ENCODE measurements around the gene NFATC4. TPM values are rescaled to one million over a fixed set of nuclear protein-coding genes. Genes with fewer than 3 reads are reported as not detected.

NFATC4 gene
- polyA plus RNA-seq, 1 experiment: 151 TPM

DNA sequence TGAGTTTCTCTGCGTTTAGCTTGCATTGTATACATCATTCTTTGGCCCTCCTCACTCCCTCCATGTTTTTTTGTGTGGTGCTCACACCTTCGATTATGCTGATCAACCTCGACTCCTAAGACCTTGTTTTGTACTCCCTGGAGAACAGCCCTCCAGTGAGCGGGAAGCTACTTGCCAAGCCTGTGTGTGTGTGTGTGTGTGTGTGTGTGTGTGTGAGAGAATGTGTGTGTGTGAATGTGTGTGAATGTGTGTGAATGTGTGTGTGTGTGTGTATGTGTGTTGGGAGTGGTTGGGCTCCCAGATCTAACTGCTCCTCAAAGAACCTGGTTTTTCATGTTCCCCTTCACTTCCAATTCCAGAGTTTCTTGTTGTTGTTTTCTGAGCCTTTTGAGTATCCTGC, 36.8 kb downstream of the NFATC4 start:
- CTCF ChIA-PET: interaction anchor here (0.8 to 4.0 kb wide), 5 partner anchors 8 to 71 kb away, joined by 3 to 28 read pairs (median 4); partner anchors contain the start of gene KHNYN

GRCh38 chr14:24406416-24406815, 38.4 kb downstream of the NFATC4 start:
- TF ChIP-seq CTCF (IDR thresholded peaks at IDR 0.05; ENCODE audit: insufficient read depth, low read depth, low read length): no peak
- no peaks in the 10 kb centered on the region; the same call in 1 of the 2 replicates for H3K27me3 ChIP-seq (ENCODE audit: control insufficient read depth, insufficient read depth, low read length)
- DNase-seq (ENCODE audit: low read depth): no peak
- H3K36me3 ChIP-seq (ENCODE audit: control insufficient read depth, insufficient read depth, low read length): peaks cover 2% of the 10 kb centered on the region; the same call in 1 of the 2 replicates
- no peak overlapping the region for H3K4me3 ChIP-seq (ENCODE audit: low read depth, low read length)
- ChIA-PET CTCF (interaction anchor here (1.3 to 9.7 kb wide), 7 partner anchors 10 to 75 kb away, joined by 3 to 107 read pairs (median 6); partner anchors contain the start of genes ADCY4 and KHNYN), POLR2A (no interaction called here)

More for the DNA sequence above, 36.8 kb downstream of the NFATC4 start:
- POLR2A ChIA-PET: no interaction called here
- H3K4me3 ChIP-seq (ENCODE audit: low read depth, low read length): no peak overlapping the region
- no peak for DNase-seq (ENCODE audit: low read depth)
- no peak for TF ChIP-seq CTCF (IDR thresholded peaks at IDR 0.05; ENCODE audit: insufficient read depth, low read depth, low read length)
- no peaks in the 10 kb centered on the region; the same call in 1 of the 2 replicates for H3K27me3 ChIP-seq (ENCODE audit: control insufficient read depth, insufficient read depth, low read length)
- peaks cover 2% of the 10 kb centered on the region; the same call in 1 of the 2 replicates for H3K36me3 ChIP-seq (ENCODE audit: control insufficient read depth, insufficient read depth, low read length)

DNA sequence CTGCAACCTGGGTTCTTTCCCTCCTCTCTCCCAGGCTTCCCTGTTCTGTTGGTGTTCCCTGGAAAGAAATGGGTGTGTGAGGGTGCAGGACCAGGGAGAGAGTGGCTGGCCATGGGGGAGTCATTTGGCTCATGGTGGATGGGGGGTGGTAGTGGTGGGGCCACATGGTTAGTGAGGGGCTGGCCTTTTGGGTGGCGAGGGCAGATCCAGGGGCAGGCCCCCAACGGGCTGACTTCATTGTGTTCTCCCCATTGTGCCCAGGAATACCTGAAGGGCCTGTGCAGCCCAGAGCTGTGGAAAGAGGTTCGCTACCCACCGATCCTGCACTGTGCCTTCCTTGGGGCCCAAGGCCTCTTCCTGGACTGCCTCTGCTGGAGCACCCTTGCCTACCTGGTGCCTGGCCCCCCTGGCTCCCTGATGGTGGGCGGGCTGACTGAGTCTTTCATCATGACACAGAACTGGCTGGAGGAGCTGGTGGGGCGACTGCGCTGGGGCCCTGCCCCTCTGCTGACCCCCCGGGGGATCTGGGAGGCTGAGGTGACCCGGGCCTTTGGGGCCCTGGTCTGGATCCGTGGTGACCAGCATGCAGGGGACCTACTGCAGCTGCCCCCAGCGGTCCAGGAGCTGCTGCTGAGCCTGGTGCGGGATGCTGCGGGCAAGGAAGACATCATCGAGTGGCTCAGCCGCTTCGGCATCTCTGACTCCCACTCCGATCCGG, 39.8 kb downstream of the NFATC4 start:
- CTCF ChIA-PET: interaction anchor here (1.3 to 9.7 kb wide), 5 partner anchors 16 to 77 kb away, joined by 3 to 107 read pairs (median 9); partner anchors contain the start of genes ADCY4 and KHNYN
- no peak for TF ChIP-seq CTCF (IDR thresholded peaks at IDR 0.05; ENCODE audit: insufficient read depth, low read depth, low read length)
- POLR2A ChIA-PET: no interaction called here

GRCh38 chr14:24408764-24409163, 40.8 kb downstream of the NFATC4 start:
- Histone ChIP-seq H3K27me3 (ENCODE audit: control insufficient read depth, insufficient read depth, low read length) (no peaks in the 10 kb centered on the region; the same call in 1 of the 2 replicates), H3K4me3 (ENCODE audit: low read depth, low read length) (no peak overlapping the region), H3K36me3 (ENCODE audit: control insufficient read depth, insufficient read depth, low read length) (no peaks in the 10 kb centered on the region; the same call in 1 of the 2 replicates)
- no peak for TF ChIP-seq CTCF (IDR thresholded peaks at IDR 0.05; ENCODE audit: insufficient read depth, low read depth, low read length)
- ChIA-PET POLR2A (no interaction called here), CTCF (interaction anchor here (0.9 to 9.7 kb wide), 5 partner anchors 10 to 78 kb away, joined by 3 to 107 read pairs (median 6); partner anchors contain the start of gene ADCY4)
- no peak for DNase-seq (ENCODE audit: low read depth)

More for the DNA sequence above, 39.8 kb downstream of the NFATC4 start:
- no peaks in the 10 kb centered on the region; the same call in 1 of the 2 replicates for H3K27me3 ChIP-seq (ENCODE audit: control insufficient read depth, insufficient read depth, low read length)
- no peaks in the 10 kb centered on the region; the same call in 1 of the 2 replicates for H3K36me3 ChIP-seq (ENCODE audit: control insufficient read depth, insufficient read depth, low read length)
- DNase-seq (ENCODE audit: low read depth): no peak
- no peak overlapping the region for H3K4me3 ChIP-seq (ENCODE audit: low read depth, low read length)

GRCh38 chr14:24409192-24409591, 41.2 kb downstream of the NFATC4 start:
- POLR2A ChIA-PET: no interaction called here
- CTCF ChIA-PET: interaction anchor here (0.9 to 9.7 kb wide), 6 partner anchors 10 to 78 kb away, joined by 3 to 107 read pairs (median 5); partner anchors contain the start of gene ADCY4
- no peak for DNase-seq (ENCODE audit: low read depth)
- Histone ChIP-seq H3K4me3 (ENCODE audit: low read depth, low read length) (no peak overlapping the region), H3K36me3 (ENCODE audit: control insufficient read depth, insufficient read depth, low read length) (no peaks in the 10 kb centered on the region; the same call in 1 of the 2 replicates), H3K27me3 (ENCODE audit: control insufficient read depth, insufficient read depth, low read length) (no peaks in the 10 kb centered on the region; the same call in 1 of the 2 replicates)
- no peak for TF ChIP-seq CTCF (IDR thresholded peaks at IDR 0.05; ENCODE audit: insufficient read depth, low read depth, low read length)

Data from BJ (cell line).